HFF-Myc (cell line): Measurements from ENCODE around the gene PPM1M.

Experiments used
- DNase-seq: peaks from one replicate; pipeline ENCODE4 v3.0.0-alpha.2; 2011; ENCODE audit warnings: low read depth; ENCODE audit errors: extremely low read depth
- H3K4me3 ChIP-seq: replicated peaks from 2 replicates; pipeline ENCODE4 v1.5.1; 2011; ENCODE audit warnings: low read depth, mild to moderate bottlenecking, control low read depth, low read length
- TF ChIP-seq, protein P1 (sequence below): IDR thresholded peaks from 2 replicates; pipeline ENCODE4 v1.5.1; 2012; ENCODE audit warnings: mild to moderate bottlenecking, low read depth, low read length, control low read depth; ENCODE audit errors: missing control alignments

Gene PPM1M, protein sequence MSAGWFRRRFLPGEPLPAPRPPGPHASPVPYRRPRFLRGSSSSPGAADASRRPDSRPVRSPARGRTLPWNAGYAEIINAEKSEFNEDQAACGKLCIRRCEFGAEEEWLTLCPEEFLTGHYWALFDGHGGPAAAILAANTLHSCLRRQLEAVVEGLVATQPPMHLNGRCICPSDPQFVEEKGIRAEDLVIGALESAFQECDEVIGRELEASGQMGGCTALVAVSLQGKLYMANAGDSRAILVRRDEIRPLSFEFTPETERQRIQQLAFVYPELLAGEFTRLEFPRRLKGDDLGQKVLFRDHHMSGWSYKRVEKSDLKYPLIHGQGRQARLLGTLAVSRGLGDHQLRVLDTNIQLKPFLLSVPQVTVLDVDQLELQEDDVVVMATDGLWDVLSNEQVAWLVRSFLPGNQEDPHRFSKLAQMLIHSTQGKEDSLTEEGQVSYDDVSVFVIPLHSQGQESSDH

GRCh38 chr3:52245322-52246263 lies at the start of gene PPM1M:
PPM1M (plus strand) TSS chr3:52245759; CDS start chr3:52245825, 66 bp downstream.
- TF ChIP-seq, protein P1, sequence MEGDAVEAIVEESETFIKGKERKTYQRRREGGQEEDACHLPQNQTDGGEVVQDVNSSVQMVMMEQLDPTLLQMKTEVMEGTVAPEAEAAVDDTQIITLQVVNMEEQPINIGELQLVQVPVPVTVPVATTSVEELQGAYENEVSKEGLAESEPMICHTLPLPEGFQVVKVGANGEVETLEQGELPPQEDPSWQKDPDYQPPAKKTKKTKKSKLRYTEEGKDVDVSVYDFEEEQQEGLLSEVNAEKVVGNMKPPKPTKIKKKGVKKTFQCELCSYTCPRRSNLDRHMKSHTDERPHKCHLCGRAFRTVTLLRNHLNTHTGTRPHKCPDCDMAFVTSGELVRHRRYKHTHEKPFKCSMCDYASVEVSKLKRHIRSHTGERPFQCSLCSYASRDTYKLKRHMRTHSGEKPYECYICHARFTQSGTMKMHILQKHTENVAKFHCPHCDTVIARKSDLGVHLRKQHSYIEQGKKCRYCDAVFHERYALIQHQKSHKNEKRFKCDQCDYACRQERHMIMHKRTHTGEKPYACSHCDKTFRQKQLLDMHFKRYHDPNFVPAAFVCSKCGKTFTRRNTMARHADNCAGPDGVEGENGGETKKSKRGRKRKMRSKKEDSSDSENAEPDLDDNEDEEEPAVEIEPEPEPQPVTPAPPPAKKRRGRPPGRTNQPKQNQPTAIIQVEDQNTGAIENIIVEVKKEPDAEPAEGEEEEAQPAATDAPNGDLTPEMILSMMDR: no peak
- H3K4me3 ChIP-seq: peak within 1 kb of the TSS; percentile 49
- no peak for DNase-seq

DNA sequence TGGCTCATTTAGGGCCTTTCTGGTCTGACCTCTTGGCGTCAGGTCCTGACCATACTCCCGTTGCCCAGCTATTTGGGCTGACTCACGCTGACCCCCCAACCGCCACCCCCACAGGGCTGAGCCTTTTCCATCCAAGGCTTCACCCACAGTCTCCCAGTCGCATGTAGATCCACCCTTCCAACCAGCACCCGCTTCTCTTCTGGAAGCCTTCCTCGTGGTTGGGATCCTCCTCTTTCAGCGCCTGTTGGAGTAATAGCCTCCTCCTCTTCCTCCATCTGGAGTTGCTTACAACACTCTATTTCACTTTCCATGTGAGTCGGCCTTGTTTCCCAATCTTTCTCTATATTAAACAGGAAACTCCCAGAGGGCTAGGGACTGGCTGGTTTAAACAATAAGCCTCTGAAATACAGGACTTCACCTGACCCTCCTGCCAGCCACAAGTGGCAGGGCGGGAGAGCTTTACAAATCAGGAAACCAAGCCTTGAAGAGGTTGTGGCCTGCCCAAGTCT lies 49.7 kb upstream of the PPM1M start:
- no peak overlapping the region for H3K4me3 ChIP-seq
- TF ChIP-seq, protein P1: no peak
- peak; percentile 26 for DNase-seq

- TF ChIP-seq, protein P1: no peak
- no peak overlapping the region for H3K4me3 ChIP-seq
- no peak for DNase-seq
Observed at GRCh38 chr3:52196977-52197376, 48.6 kb upstream of the PPM1M start.

GRCh38 chr3:52197499-52197841 lies 48.1 kb upstream of the PPM1M start:
- TF ChIP-seq, protein P1: no peak
- peak overlapping the region; percentile 72 for H3K4me3 ChIP-seq
- no peak for DNase-seq

- DNase-seq: peak; percentile 49
- TF ChIP-seq, protein P1: no peak
- peak within 1 kb of the TSS; percentile 72 for H3K4me3 ChIP-seq
Observed at GRCh38 chr3:52197842-52198625, 47.5 kb upstream of the PPM1M start, which contains the start of gene ALAS1. ALAS1 (plus strand) TSS chr3:52198160; CDS start chr3:52199242, 1,082 bp downstream.
